Measurements from ENCODE around the gene METTL24.
A peak's percentile ranks its signal among the peaks of the same experiment; 100 is the strongest.

Gene METTL24, protein sequence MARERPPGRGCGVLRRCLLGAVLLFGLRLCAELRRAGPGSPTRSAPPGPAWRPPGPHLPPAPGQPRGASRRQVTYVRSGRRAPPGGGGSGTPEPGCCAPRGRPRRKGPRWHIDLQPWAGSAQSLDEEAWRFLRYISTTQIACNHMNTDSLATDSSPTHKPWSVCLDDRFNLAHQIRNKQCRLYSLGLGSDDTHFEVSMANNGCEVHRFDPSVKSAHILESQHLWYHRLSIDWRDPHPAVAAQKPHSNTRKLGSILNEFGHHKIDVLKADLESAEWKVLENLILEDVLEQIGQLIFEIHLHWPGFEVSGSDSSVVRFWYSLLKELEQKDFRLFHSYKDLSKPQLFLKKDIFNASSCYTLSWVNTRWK

GRCh38 chr6:110357664-110358552 is at the start of gene METTL24:
METTL24 (minus strand) TSS chr6:110358349; CDS start chr6:110358272, 77 bp downstream.
- peak; percentile 71 for DNase-seq

- no peak for DNase-seq
Observed at GRCh38 chr6:110404607-110405006, 46.5 kb upstream of the METTL24 start.

DNA sequence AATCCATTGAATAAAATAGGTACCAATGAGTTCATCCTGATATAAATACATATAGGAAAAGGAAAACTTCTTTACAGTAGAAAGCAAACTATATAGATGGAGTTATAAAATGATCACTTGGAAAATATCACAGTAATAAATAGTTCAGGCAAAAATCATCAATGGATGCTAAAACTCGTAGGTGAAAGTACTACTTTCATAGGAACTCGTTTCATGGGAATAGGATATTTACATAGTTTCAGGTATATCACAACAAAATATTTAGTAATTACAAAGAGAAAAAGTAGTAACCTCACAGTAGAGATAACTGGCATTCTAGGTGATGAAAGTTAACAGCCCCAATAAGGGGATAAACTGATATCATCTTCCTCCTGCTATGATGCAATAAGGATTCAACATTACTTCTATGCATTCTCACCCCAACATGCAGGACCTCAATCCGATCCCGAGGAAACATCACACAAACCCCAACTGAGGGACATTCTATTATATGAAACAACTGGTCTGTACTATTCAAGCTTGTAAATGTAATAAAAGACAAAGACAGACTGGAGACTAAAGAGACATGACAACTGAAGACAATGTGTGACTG is 43.5 kb upstream of the METTL24 start:
- DNase-seq: no peak

- no peak for DNase-seq
Observed at GRCh38 chr6:110400208-110400607, 42.1 kb upstream of the METTL24 start.

- DNase-seq: no peak
Observed at GRCh38 chr6:110399219-110400071, 41.3 kb upstream of the METTL24 start.

DNA sequence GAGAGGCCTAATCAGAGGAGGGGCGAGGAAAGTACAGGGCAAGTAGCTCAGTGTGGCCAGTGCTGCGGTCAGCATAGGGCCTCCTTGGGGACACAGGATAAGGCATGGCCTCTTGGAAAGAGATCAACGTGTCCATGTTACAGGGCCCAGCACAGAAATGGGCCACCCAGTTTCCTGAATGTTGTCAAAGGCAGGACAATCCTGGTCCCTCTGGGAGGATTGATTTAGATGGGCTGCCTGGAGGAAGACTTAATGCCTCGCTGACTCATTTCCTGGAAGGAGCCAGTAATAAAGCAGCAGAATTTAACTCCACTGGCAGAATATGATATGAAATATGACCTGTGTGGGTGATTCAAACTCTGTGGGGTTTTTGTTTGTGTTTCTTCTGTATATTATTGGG is 40.6 kb upstream of the METTL24 start:
- DNase-seq: no peak

- DNase-seq: no peak
Observed at GRCh38 chr6:110395221-110395620, 37.1 kb upstream of the METTL24 start.

- no peak for DNase-seq
Observed at GRCh38 chr6:110394409-110394808, 36.3 kb upstream of the METTL24 start.

DNA sequence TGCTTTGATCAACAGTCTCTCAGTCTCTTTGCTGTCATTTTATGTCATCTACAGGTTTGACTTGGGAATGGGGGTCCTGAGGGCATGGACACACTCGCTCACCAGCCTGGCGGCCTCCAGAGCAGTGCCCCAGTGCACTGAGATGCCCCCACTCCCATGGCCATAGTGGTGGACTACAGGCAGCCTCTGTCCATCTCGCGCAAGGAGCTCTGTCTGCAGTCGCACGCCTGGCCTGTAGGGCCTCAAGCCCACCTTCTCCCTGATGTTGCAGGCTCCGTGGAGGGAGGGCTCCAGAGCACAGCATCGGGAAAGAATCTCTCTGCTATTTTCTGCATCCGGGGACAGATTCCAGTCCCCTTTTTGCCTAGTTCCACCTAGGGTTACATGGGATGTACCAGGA is 34.6 kb upstream of the METTL24 start:
- DNase-seq: no peak

DNA sequence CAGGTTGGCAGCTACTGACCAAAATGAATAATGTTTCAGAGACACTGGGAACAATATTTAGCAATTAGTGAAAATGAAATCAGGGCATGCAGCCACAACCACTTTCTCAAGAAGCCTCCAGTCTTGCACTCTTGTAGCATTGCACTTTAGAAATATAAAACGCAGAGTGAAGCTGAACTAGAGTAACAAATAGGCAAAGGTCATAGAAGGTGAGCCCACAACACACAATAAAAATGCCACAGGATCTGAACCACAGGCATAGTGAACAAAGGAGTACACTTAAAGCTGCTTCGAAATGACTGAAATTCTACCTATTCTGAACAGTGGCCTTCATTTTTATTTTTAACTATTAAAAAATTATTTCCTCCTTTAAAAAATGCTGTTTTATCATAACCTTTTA is 32.3 kb upstream of the METTL24 start:
- no peak for DNase-seq

- no peak for DNase-seq
Observed at GRCh38 chr6:110389689-110390382, 31.7 kb upstream of the METTL24 start.

DNA sequence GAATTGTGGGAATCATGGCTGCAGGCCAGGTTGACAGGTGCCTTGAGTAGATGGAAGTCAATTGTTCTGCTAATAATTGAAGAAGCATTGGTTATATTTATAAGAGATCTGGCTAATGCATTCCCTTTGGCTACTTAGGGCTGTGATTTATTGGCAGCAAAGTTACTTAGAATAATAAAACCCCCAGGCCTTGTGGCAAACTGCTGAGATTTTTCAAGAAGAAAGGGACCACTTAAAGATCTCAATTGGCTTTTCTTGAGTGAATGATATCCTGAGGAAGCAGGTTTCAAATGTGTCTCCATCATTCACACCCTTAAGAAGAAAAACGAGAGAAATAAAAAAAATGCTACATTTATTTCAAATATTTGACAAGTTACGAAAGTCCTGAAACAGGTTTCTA is 29.8 kb upstream of the METTL24 start:
- no peak for DNase-seq

DNA sequence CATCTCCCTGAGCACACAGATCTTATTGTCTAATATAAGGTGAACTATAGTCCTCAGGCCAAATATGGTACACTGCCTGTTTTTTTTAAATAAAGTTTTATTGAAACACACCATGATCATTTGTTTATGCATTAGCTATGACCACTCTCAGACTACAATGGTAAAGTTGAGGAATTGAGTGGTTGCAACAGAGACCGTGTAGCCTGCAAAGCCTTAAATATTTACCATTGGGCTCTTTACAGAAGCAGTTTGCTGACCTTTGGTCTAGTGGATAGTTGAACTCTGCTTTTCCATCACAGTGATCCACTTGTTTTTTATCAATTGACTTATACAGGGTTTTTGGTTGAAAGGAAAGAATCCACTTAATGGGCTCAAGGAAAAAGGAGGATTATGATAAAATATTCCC is 27.3 kb upstream of the METTL24 start:
- DNase-seq: no peak

- peak; percentile 98 for DNase-seq
Observed at GRCh38 chr6:110378552-110378951, 20.4 kb upstream of the METTL24 start.

GRCh38 chr6:110369066-110369465 is 10.9 kb upstream of the METTL24 start:
- no peak for DNase-seq

DNA sequence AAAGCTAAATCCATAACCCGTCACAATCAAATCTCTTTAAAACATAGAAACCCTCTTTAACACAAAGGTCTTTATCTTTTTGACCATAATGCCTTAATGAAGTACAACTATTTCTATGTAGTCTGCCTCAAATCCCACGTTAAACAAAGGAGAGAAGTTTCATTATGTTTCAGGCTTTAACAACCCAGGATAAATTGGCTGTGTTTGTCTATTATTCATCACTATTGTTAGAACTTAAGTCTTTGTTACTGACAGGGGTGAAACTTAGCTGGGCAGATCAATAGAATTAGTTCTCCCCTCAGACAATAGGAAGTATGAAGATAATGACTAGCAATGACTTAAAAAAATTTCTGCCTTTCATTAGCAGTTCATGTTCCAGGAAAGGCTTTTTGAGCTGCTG is 10.1 kb upstream of the METTL24 start:
- DNase-seq: no peak

DNA sequence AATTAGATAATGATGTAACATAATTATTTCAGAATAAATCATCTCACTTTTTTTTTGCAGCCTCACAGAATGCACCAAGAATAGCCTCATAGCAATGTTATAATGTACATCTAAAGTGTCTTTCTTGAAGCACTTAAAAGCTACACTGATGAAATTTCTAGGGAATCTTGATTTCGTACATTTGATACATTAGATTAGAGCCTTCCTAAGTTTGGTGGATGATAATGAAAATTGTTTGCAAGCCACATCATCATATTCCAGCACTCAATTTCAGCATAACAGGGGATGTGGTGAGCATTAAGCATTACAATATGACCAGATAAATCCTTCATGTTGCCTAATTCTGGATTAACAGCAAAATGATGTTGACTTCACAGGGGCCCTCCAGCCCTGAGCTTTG is 9.7 kb upstream of the METTL24 start:
- DNase-seq: no peak

- DNase-seq: no peak
Observed at GRCh38 chr6:110366975-110367374, 8.8 kb upstream of the METTL24 start.

GRCh38 chr6:110366256-110366655 is 8.1 kb upstream of the METTL24 start:
- peak; percentile 34 for DNase-seq

GRCh38 chr6:110364364-110365105 is 6.4 kb upstream of the METTL24 start:
- DNase-seq: no peak

- no peak for DNase-seq
Observed at GRCh38 chr6:110363748-110364147, 5.6 kb upstream of the METTL24 start.
